SH-SY5Y (cell line): Measurements from ENCODE around the gene AP2B1.

Experiments used
- GATA2 ChIP-seq: IDR thresholded peaks from 2 replicates; pipeline ENCODE4 v1.6.1; 2011; ENCODE audit warnings: mild to moderate bottlenecking, low read depth, low read length
- GATA3 ChIP-seq: IDR thresholded peaks from 2 replicates; pipeline ENCODE4 v1.6.1; 2011; ENCODE audit warnings: low read depth, mild to moderate bottlenecking, low read length, moderate library complexity

The AP2B1 gene

GRCh38 chr17:35715416-35715815, 128.3 kb downstream of the AP2B1 start:
- no peak for TF ChIP-seq GATA3
- no peak for TF ChIP-seq GATA2

DNA sequence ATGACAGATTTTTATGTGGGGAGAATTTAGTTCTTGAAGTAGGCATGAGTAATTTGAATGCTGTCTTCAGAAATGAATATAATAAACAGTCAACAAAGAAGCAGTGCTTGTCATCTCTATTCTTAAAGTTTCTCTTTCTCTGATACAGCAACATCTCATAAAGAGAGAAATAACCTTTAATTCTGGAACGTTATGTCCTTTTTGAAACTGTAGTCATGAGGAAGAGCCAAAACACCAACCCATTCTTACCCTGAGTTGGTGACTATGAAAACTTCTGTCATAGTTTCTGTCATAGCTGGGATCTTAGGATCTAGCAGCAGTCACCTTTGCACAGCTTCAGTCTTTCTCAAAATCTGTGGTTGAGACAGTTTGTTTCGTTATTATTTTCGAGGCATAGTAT, 129.1 kb downstream of the AP2B1 start:
- no peak for TF ChIP-seq GATA3
- TF ChIP-seq GATA2 = no peak

- TF ChIP-seq GATA3 (no peak), GATA2 (no peak)
Observed at GRCh38 chr17:35716897-35717465, 129.9 kb downstream of the AP2B1 start.

GRCh38 chr17:35717475-35717874, 130.4 kb downstream of the AP2B1 start:
- TF ChIP-seq GATA2 (no peak), GATA3 (no peak)

DNA sequence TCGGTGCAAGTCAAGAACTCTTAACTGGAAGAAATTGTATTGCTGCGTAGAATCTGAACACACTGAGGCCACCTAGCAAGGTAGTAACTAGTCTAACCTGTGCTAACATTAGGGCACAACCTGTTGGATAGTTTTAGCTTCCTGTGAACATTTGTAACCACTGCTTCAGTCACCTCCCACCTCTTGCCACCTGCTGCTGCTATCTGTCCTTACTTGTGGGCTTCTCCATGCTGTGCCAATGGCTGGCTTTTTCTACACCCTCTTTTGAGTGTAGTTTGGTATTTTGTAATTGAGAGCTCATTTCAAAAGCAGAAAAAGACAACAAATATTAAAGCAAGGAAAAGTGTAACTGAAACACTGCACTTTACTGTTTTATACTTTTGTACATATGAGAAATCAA, 136.6 kb downstream of the AP2B1 start:
- TF ChIP-seq GATA3 (no peak), GATA2 (no peak)

DNA sequence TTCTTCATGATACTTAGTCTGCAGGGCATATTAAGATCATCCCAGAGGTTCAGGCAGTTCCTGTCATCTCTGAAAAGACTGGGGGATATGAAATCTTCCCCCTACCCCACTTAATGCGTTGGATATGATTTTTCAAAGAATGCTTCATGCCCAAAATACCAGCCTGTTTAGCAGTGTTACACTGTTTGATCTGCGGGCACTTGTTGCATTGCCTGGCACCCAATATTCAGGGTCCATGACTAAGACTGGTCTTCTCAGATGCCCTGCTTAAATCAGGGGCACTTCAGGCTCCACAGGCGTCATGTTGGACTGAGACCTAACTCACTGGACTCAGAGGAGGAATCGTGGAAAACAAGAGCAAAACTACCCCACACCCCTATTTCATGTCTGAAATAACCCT, 137.9 kb downstream of the AP2B1 start:
- TF ChIP-seq GATA3 (no peak), GATA2 (no peak)

DNA sequence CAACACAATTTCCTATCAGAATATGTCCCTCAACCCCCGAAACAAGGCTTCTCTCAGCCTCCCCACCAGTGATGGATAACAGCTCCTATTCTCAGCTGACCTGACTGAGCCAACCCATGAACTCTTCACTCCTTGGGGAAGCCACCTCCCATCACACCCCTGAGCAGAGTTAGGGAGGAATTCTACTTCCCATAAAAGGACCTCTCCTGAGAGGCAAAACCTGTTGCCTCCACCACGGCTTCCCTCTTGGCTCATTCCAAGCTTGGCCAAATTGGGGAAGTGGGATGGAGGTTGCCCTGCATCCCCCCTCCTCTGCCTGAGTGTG, 138.6 kb downstream of the AP2B1 start:
- TF ChIP-seq GATA2 (no peak), GATA3 (no peak)

GRCh38 chr17:35726127-35726952, 139.2 kb downstream of the AP2B1 start:
- TF ChIP-seq GATA3 (no peak), GATA2 (no peak)

GRCh38 chr17:35726953-35727460, 139.9 kb downstream of the AP2B1 start:
- no peak for TF ChIP-seq GATA2
- TF ChIP-seq GATA3 = no peak

- TF ChIP-seq GATA2 (no peak), GATA3 (no peak)
Observed at GRCh38 chr17:35727635-35728034, 140.5 kb downstream of the AP2B1 start.

DNA sequence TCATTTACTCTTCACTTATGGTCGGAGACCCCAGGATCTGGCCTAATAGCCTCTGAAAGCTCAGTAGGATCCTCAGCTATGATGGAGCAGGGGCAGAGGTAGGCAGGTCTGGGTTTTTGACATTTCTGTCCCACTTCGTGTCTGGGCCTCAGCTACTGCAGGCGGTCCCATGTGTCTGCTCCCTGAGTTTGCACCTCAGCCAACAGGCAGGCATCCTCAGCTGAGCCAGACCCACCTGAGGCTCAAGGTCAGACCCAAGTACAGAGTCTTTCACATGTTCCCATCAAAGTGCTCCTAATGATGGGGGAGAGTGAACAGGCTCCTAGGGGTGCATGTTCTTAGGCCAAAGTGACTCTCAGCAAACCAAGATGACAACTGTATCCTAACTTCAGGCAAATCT, 141.4 kb downstream of the AP2B1 start:
- no peak for TF ChIP-seq GATA3
- no peak for TF ChIP-seq GATA2

DNA sequence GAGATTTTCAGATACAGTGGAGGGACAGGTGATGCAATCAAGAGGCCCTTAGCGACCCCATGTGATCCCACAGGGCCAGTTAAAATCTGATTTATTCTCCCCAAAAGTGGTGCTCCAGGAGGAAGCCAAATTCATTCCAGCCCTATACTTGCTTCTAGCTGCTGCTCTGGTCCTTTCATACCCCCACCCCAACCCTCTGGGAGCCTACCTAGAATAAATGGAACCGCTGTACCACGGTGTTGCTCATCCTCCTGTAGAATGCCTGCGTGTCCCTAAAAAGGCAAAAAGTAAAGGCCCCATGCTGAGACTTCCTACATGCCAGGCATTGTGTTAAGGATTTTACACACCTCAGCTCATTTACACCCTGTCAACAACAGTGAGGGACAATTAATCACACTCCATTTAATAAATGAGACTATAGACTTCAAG, 142.3 kb downstream of the AP2B1 start:
- TF ChIP-seq GATA3 = no peak

DNA sequence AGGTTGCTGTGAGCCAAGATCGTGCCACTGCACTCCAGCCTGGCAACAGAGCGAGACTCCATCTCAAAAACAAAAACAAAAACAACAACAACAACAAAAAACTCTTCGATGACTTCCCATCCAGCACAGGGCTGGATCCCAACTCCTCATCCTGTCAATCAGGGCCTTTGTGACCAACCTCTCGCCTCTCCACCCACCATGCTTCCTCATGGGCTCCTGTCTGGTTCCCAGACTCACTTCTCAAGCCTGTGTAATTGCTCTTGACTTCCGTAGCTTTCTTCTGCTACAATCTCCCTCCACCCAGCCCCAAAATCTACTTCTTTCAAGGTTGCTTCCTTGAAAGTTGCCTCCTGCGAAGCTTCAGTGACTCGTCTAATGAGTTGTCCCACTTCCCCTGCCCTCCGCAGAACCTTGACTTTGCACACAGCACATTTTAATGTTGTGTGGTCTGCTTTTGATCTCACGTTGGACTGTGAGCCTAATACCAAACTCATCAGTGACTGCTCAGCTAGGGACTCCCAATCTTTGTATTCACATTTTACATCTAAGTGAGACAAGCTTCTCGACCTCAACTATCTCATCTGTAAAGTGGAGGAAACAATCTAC, 143.4 kb downstream of the AP2B1 start:
- TF ChIP-seq GATA3 (no peak), GATA2 (no peak)

DNA sequence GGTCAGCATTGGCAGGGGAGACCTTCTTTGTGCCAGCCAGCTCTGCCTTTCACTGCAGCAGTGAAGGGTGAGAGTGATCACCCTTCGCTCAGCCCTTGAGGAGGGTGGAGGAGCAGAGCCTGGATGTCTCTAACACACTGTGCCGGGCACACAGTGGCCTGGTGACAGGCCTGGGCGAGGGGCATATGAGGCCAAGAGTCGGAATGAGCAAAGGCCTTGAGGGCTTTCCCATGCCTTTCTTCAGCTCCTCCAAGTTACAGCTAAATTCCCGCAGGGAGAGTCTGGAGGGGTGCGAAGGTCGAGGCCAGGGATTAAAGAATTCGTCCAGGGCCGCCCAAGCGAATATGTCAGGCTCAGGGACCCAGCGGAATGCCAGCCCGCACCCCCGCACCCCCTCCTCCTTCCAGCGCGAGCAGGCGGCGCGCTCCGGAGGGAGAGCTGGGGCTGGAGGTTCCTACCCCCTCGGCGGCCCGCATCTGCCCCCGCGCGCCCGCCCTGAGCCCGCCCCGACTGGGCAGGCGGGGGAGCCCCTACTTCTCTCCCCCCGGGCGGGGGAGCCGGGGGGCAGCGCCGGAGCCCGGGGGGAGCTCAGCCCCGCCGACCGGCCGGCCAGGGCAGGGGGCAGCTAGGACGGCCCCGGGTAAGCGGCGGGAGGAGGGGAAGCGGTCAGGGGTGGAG, 144.3 kb downstream of the AP2B1 start, which contains the start of gene RASL10B:
RASL10B (plus strand) TSS at position 401 of the 678 bp plus-strand sequence. CDS start 3,546 bp downstream, outside the sequence.
- TF ChIP-seq GATA3 (no peak), GATA2 (no peak)
